Spleen (tissue), 11 donors: ENCODE data around the gene OXLD1. TPM values are rescaled to one million over a fixed set of nuclear protein-coding genes. Genes with fewer than 3 reads are reported as not detected.

Source experiments
- DNase-seq: peaks from one replicate; pipeline ENCODE4 v3.0.0-alpha.2; 2020
- H3K27ac ChIP-seq, 8 donors: fragments of 200-600 bp; sonication (generic) in 7 of 8; 1 replicate in 4 of 8; 2 replicates in 4 of 8; pipeline versions ENCODE4 v1.5.0 to v1.8.0; 2016 to 2021; ENCODE audit warnings: inconsistent platforms in 4 of 8, mild to moderate bottlenecking in 4 of 8, moderate library complexity in 1 of 8
- H3K27me3 ChIP-seq, 7 donors: fragments of 200-600 bp; sonication (generic) in 6 of 7; replicated peaks in 1 of 7; 1 replicate in 4 of 7; 2 replicates in 3 of 7; pipeline versions ENCODE4 v1.5.0 to v1.8.0; 2016 to 2021; ENCODE audit warnings: inconsistent platforms in 3 of 7, mild to moderate bottlenecking in 1 of 7
- H3K36me3 ChIP-seq, 6 donors: fragments of 200-600 bp; sonication (generic) in 5 of 6; 1 replicate in 4 of 6; 2 replicates in 2 of 6; pipeline versions ENCODE4 v1.5.0 to v1.8.0; 2016 to 2021; ENCODE audit warnings: inconsistent platforms in 2 of 6
- H3K4me1 ChIP-seq, 6 donors: fragments of 200-600 bp; sonication (generic) in 5 of 6; 1 replicate in 3 of 6; 2 replicates in 3 of 6; pipeline versions ENCODE4 v1.5.0 to v1.8.0; 2016 to 2021; ENCODE audit warnings: inconsistent platforms in 3 of 6
- H3K4me3 ChIP-seq, 8 donors: fragments of 200-600 bp; sonication (generic) in 7 of 8; 1 replicate in 4 of 8; 2 replicates in 4 of 8; pipeline versions ENCODE4 v1.5.0 to v1.8.0; 2016 to 2021; ENCODE audit warnings: inconsistent platforms in 4 of 8, mild to moderate bottlenecking in 4 of 8, moderate library complexity in 2 of 8
- H3K9me3 ChIP-seq, 8 donors: fragments of 200-600 bp; sonication (generic) in 7 of 8; 1 replicate in 4 of 8; 2 replicates in 4 of 8; pipeline versions ENCODE4 v1.5.0 to v1.8.0; 2016 to 2021; ENCODE audit warnings: inconsistent platforms in 4 of 8
- CTCF ChIP-seq, 11 experiments: fragments of 200-600 bp in 7 of 11; fragments of 450-650 bp in 4 of 11; sonication (generic) in 4 of 11; IDR thresholded peaks in 8 of 11; conservative IDR thresholded peaks in 3 of 11; 1 replicate in 7 of 11; 2 replicates in 4 of 11; pipeline versions ENCODE4 v1.4.0 to v1.8.0; 2016 to 2021; ENCODE audit warnings: antibody characterized with exemption in 11 of 11, inconsistent platforms in 4 of 11, mild to moderate bottlenecking in 1 of 11
- POLR2A ChIP-seq, 3 donors: fragments of 450-650 bp; IDR thresholded peaks; one replicate each; pipeline ENCODE4 v1.5.1; 2017; ENCODE audit warnings: antibody characterized with exemption in 3 of 3, mild to moderate bottlenecking in 1 of 3
- POLR2AphosphoS5 ChIP-seq, 3 donors: sonication (generic); formaldehyde crosslinking; IDR thresholded peaks; one replicate each; pipeline ENCODE4 v1.5.1; 2017; ENCODE audit warnings: antibody characterized with exemption in 3 of 3
- WGBS, 5 donors: extraction: QIAGEN DNeasy Blood & Tissue Kit in 3 of 5; methylation state at CpG; one replicate each; pipeline versions ENCODE4 v1.1.5 to v1.1.7; 2013 to 2018; 5-methylcytosine and 5-hydroxymethylcytosine counted together
- intact Hi-C: fragments of 100-400 bp; cut with DNase I; formaldehyde crosslinking; loops from one replicate; pipeline ENCODE4 v1.15.0; 2023; ENCODE audit warnings: low total_unique reads
- polyA plus RNA-seq, 3 donors: library from polyadenylated mRNA; stranded (reverse); fragments of 200-250 nt; gene quantifications; one replicate each; pipeline ENCODE4 v1.2.1, GENCODE V29; 2013
- total RNA-seq, 7 donors: library from RNA; depleted of rRNA in 3 of 7; stranded (reverse); fragments of >200 nt in 3 of 7; fragmentation: NEBNext Ultra II Directional in 4 of 7; extraction: Animal tissue kit (Norgen Biotek cat#: 25700) in 4 of 7; gene quantifications; one replicate each; pipeline versions ENCODE4 v1.1.0 to v1.2.1, GENCODE V29; 2016 to 2021
- donor health status: healthy with polysubstance abuse.
- donor health status: DM: no; HTN: no; CAD: no; lungs with moderate emphysema.
- donor health status: DM: no; HTN: no; CAD: no.
- donor health status: Bipolar disorder and iron deficiency.
- donor health status: healthy.
- donor health status: DM: no; HTN: no; CAD: no.
- donor health status: DM: yes; HTN: yes; CAD: no.

OXLD1 gene
- total and polyA plus RNA-seq, 10 donors = 29.4 to 110 (median 36.8) TPM

GRCh38 chr17:81683584-81684441, 17.4 kb upstream of the OXLD1 start, which contains the start of the genes ARL16 and HGS:
ARL16 (minus strand) TSS chr17:81683797; CDS start chr17:81683753, 44 bp downstream.
HGS (plus strand) TSS chr17:81684011; CDS start chr17:81684067, 56 bp downstream.
- WGBS, 5 donors = 0 to 1% (median 1%) methylated on average over 16 to 112 of the region's 112 CpGs
- Histone ChIP-seq H3K27me3 (no peaks in the 10 kb centered on the region), H3K36me3 (peaks cover 0 to 71% (median 44%) of the 10 kb centered on the region in 6 donors), H3K9me3 (no peaks in the 10 kb centered on the region), H3K4me3 (peak within 1 kb of the TSS; percentile 89 to 100 (median 98)), H3K27ac (peak within 1 kb of the TSS; percentile 75 to 95 (median 88)), H3K4me1 (peaks cover 19 to 60% (median 39%) of the 10 kb centered on the region in 6 donors)
- peak; percentile 98 for DNase-seq
- intact Hi-C loops = no loop called here
- TF ChIP-seq POLR2A (IDR thresholded peaks at IDR 0.05) = peak in 1 of 3 donors; percentile 12
- TF ChIP-seq POLR2AphosphoS5 (IDR thresholded peaks at IDR 0.05) = peak; percentile 90 to 95 (median 92)
- TF ChIP-seq CTCF (IDR thresholded peaks at IDR 0.05 in 8 of 11, conservative IDR thresholded peaks at IDR 0.05 in 3 of 11) = peak in 5 of 11 experiments; percentile 15 to 46 (median 25)

GRCh38 chr17:81683208-81683583, 16.8 kb upstream of the OXLD1 start:
- intact Hi-C loops = no loop called here
- Histone ChIP-seq H3K36me3 (peaks cover 0 to 65% (median 38%) of the 10 kb centered on the region in 6 donors), H3K4me1 (peaks cover 19 to 60% (median 39%) of the 10 kb centered on the region in 6 donors), H3K27me3 (no peaks in the 10 kb centered on the region), H3K4me3 (peak overlapping the region; percentile 89 to 100 (median 98)), H3K27ac (peak overlapping the region; percentile 48 to 95 (median 88)), H3K9me3 (no peaks in the 10 kb centered on the region)
- DNase-seq = no peak
- WGBS, 5 donors = 0 to 1% (median 0%) methylated on average over 11 to 37 of the region's 37 CpGs
- TF ChIP-seq POLR2AphosphoS5 (IDR thresholded peaks at IDR 0.05) (no peak), POLR2A (IDR thresholded peaks at IDR 0.05) (no peak), CTCF (IDR thresholded peaks at IDR 0.05 in 8 of 11, conservative IDR thresholded peaks at IDR 0.05 in 3 of 11) (no peak)

- DNase-seq = no peak
- H3K36me3 ChIP-seq = peaks cover 0 to 60% (median 32%) of the 10 kb centered on the region in 6 donors
- no peaks in the 10 kb centered on the region for H3K27me3 ChIP-seq
- peak overlapping the region; percentile 89 to 100 (median 98) for H3K4me3 ChIP-seq
- H3K27ac ChIP-seq = peak overlapping the region in 6 of 8 donors; percentile 77 to 95 (median 90)
- TF ChIP-seq CTCF (IDR thresholded peaks at IDR 0.05 in 8 of 11, conservative IDR thresholded peaks at IDR 0.05 in 3 of 11) = no peak
- no peak for TF ChIP-seq POLR2A (IDR thresholded peaks at IDR 0.05)
- no peak for TF ChIP-seq POLR2AphosphoS5 (IDR thresholded peaks at IDR 0.05)
- WGBS, 5 donors = 41 to 49% (median 44%) methylated on average over 19 of the region's 19 CpGs
- no peaks in the 10 kb centered on the region for H3K9me3 ChIP-seq
- intact Hi-C loops = no loop called here
- peaks cover 19 to 58% (median 39%) of the 10 kb centered on the region in 6 donors for H3K4me1 ChIP-seq
Observed at GRCh38 chr17:81682565-81683207, 16.3 kb upstream of the OXLD1 start.
